Measurements from ENCODE around the gene WEE1.

DNA sequence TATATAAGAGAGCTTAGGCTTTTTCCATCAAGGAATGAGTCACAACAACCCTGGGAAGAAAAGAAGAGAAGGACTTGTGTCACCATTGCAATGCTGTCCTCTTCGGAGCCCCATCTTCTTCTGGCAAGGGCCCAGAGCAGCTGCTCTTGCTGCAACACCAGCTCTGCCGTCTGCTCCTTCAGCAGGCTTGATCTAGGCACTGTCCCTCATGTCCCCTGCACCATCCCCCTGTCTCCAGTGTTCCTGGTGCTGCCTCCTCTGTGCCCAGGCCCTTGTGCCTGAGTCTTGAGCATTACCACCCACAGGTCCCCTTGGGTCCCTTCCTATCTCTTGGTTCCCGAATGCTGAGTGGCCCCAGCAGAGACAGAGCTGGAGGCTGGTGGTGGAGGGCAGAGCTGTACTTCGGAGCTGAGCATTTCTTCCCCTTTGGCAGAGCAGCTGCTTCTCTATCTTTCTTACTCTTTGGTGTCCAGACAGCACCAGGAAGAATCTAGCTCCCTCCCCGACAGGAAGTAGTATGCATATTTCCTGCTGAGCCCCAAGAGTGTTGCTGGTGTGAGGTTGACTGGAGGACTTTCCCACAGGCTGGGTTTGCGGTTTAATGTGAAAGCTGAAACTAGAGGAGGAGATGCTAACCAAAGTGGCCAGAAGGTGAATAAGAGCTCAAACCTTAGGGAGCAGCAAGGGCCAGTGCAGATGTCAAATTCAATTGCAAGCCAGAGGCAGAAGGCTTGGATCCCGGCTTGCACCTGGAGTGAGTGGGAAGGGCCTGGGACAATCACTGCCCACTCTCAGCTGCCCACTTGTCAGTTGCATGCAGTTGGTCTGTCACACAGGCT, 27.8 kb downstream of the WEE1 start:
- TF ChIP-seq POLR2AphosphoS5 (IDR thresholded peaks at IDR 0.05; ENCODE audit: low read depth, low read length) (peak; percentile 49; the same call in 1 of the 2 replicates), SIN3A (IDR thresholded peaks at IDR 0.05; ENCODE audit: borderline replicate concordance, insufficient read depth, low read length) (no peak), TAF1 (IDR thresholded peaks at IDR 0.05; ENCODE audit: borderline replicate concordance, insufficient read depth, low read length) (no peak), FOXP2 (optimal IDR thresholded peaks at IDR 0.05; ENCODE audit: borderline replicate concordance, extremely low read depth, extremely low read length, insufficient read depth) (no peak)
- TF ChIP-seq, protein P1, sequence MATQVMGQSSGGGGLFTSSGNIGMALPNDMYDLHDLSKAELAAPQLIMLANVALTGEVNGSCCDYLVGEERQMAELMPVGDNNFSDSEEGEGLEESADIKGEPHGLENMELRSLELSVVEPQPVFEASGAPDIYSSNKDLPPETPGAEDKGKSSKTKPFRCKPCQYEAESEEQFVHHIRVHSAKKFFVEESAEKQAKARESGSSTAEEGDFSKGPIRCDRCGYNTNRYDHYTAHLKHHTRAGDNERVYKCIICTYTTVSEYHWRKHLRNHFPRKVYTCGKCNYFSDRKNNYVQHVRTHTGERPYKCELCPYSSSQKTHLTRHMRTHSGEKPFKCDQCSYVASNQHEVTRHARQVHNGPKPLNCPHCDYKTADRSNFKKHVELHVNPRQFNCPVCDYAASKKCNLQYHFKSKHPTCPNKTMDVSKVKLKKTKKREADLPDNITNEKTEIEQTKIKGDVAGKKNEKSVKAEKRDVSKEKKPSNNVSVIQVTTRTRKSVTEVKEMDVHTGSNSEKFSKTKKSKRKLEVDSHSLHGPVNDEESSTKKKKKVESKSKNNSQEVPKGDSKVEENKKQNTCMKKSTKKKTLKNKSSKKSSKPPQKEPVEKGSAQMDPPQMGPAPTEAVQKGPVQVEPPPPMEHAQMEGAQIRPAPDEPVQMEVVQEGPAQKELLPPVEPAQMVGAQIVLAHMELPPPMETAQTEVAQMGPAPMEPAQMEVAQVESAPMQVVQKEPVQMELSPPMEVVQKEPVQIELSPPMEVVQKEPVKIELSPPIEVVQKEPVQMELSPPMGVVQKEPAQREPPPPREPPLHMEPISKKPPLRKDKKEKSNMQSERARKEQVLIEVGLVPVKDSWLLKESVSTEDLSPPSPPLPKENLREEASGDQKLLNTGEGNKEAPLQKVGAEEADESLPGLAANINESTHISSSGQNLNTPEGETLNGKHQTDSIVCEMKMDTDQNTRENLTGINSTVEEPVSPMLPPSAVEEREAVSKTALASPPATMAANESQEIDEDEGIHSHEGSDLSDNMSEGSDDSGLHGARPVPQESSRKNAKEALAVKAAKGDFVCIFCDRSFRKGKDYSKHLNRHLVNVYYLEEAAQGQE (IDR thresholded peaks at IDR 0.05; ENCODE audit: insufficient read depth in 1 of 2, low read depth in 2 of 2, low read length in 2 of 2) = no peak
